ENCODE measurements around the gene BGLAP. TPM values are rescaled to one million over a fixed set of nuclear protein-coding genes. Genes with fewer than 3 reads are reported as not detected.
A peak's percentile ranks its signal among the peaks of the same experiment; 100 is the strongest.

BGLAP gene
- total and polyA plus RNA-seq, 2 of the 13 experiments (the other 11 are each of a cell fraction or from before 2014, with no cell fraction given), result 0.62 to 1.6 TPM

GRCh38 chr1:156245451-156246232, 3.7 kb downstream of the BGLAP start (continued):
- peak; percentile 50; the same call in 1 of the 2 replicates for TF ChIP-seq ARID4A (CRISPR knock-in tag; IDR thresholded peaks at IDR 0.05; ENCODE audit: borderline replicate concordance)
- TF ChIP-seq ZNF160 (CRISPR knock-in tag; IDR thresholded peaks at IDR 0.05), result peak; percentile 34; the same call in 1 of the 2 replicates
- 0 out of 2 replicates have a peak, but pooled peaks have one; percentile 22 for TF ChIP-seq ZNF800 (CRISPR knock-in tag; IDR thresholded peaks at IDR 0.05)
- TF ChIP-seq DMTF1 (CRISPR knock-in tag; IDR thresholded peaks at IDR 0.05), result 0 out of 2 replicates have a peak, but pooled peaks have one; percentile 33
- TF ChIP-seq TCF7 (IDR thresholded peaks at IDR 0.05; ENCODE audit: low read depth), result no peak
- no peak for TF ChIP-seq NFIC (IDR thresholded peaks at IDR 0.05; ENCODE audit: low read length)
- no peak for TF ChIP-seq KMT2A (CRISPR knock-in tag; IDR thresholded peaks at IDR 0.05)
- TF ChIP-seq ATF5 (CRISPR knock-in tag; IDR thresholded peaks at IDR 0.05; ENCODE audit: low read depth), result 0 out of 2 replicates have a peak, but pooled peaks have one; percentile 55
- TF ChIP-seq NFKBIZ (CRISPR knock-in tag; IDR thresholded peaks at IDR 0.05), result no peak
- no peak; the same call in 1 of the 2 replicates for TF ChIP-seq TAF1 (CRISPR knock-in tag; IDR thresholded peaks at IDR 0.05)
- TF ChIP-seq POLR2A (IDR thresholded peaks at IDR 0.05; ENCODE audit: insufficient read depth in 1 of 2, low read depth in 2 of 2, low read length in 2 of 2), result no peak
- TF ChIP-seq ZBTB43 (CRISPR knock-in tag; conservative IDR thresholded peaks at IDR 0.05), result 0 out of 2 replicates have a peak, but pooled peaks have one; percentile 78
- TF ChIP-seq ZNF576 (CRISPR knock-in tag; IDR thresholded peaks at IDR 0.05), result no peak
- peak; percentile 50; the same call in 1 of the 2 replicates for TF ChIP-seq MTA1 (CRISPR knock-in tag; IDR thresholded peaks at IDR 0.05; ENCODE audit: borderline replicate concordance)
- TF ChIP-seq IRF9 (CRISPR knock-in tag; IDR thresholded peaks at IDR 0.05; ENCODE audit: borderline replicate concordance), result peak; percentile 81; the same call in 1 of the 2 replicates
- TF ChIP-seq ZNF768 (CRISPR knock-in tag; IDR thresholded peaks at IDR 0.05), result peak; percentile 32; the same call in 1 of the 2 replicates

Data from HepG2 (cell line).